Liver (tissue), 3 donors: ENCODE measurements around the gene AGTRAP.

Experiments
- GABPA ChIP-seq, 2 donors: IDR thresholded peaks in 1 of 2; conservative IDR thresholded peaks in 1 of 2; 2 replicates each; pipeline ENCODE4 v1.6.1; 2016; ENCODE audit warnings: antibody characterized with exemption in 2 of 2, mild to moderate bottlenecking in 1 of 2, moderate library complexity in 1 of 2
- HNF4A ChIP-seq, 2 donors: conservative IDR thresholded peaks; 2 replicates each; pipeline ENCODE4 v1.6.1; 2016; ENCODE audit warnings: antibody characterized with exemption in 2 of 2, mild to moderate bottlenecking in 2 of 2
- YY1 ChIP-seq: IDR thresholded peaks from 2 replicates; pipeline ENCODE4 v1.6.1; 2016; ENCODE audit warnings: antibody characterized with exemption, mild to moderate bottlenecking
- TF ChIP-seq, protein P1 (sequence below): fragments of 150-350 bp; IDR thresholded peaks from 2 replicates; pipeline ENCODE4 v1.5.1; 2017; ENCODE audit warnings: improper control_type of control experiment, low read depth, low read length; ENCODE audit not compliant: missing input control
- TF ChIP-seq, protein P2 (sequence below): IDR thresholded peaks from 2 replicates; pipeline ENCODE4 v1.6.1; 2016; ENCODE audit warnings: antibody characterized with exemption
- TF ChIP-seq, protein P3 (sequence below): IDR thresholded peaks from 2 replicates; pipeline ENCODE4 v1.6.1; 2016; ENCODE audit warnings: antibody characterized with exemption, mild to moderate bottlenecking
- TF ChIP-seq, protein P4 (sequence below): IDR thresholded peaks from 2 replicates; pipeline ENCODE4 v1.6.1; 2016; ENCODE audit warnings: antibody characterized with exemption
- donor health status: healthy.
- donor health status: healthy.

DNA sequence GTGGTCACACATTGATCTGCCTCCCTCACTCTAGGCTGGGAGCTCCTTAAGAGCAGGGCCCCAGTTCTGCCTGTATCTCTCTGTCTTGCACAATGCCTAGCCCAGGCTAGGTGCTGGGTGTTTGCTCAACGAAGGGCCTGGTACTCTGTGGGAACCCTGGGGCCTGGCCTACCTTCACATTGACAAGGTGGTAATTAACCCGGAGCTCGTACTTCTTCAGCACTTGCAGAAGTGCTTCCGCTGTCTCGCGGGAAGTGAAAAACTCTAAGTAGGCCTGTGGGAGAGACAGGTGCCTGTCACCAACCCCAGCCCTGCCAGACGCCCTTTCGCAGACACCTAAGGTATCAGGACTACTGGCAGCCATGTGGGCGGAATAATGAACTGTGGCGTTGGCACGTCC lies 56.2 kb downstream of the AGTRAP start:
- TF ChIP-seq, protein P1, sequence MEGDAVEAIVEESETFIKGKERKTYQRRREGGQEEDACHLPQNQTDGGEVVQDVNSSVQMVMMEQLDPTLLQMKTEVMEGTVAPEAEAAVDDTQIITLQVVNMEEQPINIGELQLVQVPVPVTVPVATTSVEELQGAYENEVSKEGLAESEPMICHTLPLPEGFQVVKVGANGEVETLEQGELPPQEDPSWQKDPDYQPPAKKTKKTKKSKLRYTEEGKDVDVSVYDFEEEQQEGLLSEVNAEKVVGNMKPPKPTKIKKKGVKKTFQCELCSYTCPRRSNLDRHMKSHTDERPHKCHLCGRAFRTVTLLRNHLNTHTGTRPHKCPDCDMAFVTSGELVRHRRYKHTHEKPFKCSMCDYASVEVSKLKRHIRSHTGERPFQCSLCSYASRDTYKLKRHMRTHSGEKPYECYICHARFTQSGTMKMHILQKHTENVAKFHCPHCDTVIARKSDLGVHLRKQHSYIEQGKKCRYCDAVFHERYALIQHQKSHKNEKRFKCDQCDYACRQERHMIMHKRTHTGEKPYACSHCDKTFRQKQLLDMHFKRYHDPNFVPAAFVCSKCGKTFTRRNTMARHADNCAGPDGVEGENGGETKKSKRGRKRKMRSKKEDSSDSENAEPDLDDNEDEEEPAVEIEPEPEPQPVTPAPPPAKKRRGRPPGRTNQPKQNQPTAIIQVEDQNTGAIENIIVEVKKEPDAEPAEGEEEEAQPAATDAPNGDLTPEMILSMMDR = no peak
- TF ChIP-seq, protein P2, sequence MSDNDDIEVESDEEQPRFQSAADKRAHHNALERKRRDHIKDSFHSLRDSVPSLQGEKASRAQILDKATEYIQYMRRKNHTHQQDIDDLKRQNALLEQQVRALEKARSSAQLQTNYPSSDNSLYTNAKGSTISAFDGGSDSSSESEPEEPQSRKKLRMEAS = no peak
- TF ChIP-seq, protein P3, sequence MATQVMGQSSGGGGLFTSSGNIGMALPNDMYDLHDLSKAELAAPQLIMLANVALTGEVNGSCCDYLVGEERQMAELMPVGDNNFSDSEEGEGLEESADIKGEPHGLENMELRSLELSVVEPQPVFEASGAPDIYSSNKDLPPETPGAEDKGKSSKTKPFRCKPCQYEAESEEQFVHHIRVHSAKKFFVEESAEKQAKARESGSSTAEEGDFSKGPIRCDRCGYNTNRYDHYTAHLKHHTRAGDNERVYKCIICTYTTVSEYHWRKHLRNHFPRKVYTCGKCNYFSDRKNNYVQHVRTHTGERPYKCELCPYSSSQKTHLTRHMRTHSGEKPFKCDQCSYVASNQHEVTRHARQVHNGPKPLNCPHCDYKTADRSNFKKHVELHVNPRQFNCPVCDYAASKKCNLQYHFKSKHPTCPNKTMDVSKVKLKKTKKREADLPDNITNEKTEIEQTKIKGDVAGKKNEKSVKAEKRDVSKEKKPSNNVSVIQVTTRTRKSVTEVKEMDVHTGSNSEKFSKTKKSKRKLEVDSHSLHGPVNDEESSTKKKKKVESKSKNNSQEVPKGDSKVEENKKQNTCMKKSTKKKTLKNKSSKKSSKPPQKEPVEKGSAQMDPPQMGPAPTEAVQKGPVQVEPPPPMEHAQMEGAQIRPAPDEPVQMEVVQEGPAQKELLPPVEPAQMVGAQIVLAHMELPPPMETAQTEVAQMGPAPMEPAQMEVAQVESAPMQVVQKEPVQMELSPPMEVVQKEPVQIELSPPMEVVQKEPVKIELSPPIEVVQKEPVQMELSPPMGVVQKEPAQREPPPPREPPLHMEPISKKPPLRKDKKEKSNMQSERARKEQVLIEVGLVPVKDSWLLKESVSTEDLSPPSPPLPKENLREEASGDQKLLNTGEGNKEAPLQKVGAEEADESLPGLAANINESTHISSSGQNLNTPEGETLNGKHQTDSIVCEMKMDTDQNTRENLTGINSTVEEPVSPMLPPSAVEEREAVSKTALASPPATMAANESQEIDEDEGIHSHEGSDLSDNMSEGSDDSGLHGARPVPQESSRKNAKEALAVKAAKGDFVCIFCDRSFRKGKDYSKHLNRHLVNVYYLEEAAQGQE = no peak
- TF ChIP-seq, protein P4, sequence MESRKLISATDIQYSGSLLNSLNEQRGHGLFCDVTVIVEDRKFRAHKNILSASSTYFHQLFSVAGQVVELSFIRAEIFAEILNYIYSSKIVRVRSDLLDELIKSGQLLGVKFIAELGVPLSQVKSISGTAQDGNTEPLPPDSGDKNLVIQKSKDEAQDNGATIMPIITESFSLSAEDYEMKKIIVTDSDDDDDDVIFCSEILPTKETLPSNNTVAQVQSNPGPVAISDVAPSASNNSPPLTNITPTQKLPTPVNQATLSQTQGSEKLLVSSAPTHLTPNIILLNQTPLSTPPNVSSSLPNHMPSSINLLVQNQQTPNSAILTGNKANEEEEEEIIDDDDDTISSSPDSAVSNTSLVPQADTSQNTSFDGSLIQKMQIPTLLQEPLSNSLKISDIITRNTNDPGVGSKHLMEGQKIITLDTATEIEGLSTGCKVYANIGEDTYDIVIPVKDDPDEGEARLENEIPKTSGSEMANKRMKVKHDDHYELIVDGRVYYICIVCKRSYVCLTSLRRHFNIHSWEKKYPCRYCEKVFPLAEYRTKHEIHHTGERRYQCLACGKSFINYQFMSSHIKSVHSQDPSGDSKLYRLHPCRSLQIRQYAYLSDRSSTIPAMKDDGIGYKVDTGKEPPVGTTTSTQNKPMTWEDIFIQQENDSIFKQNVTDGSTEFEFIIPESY = no peak
- no peak for TF ChIP-seq GABPA (IDR thresholded peaks at IDR 0.05 in 1 of 2, conservative IDR thresholded peaks at IDR 0.05 in 1 of 2)
- TF ChIP-seq YY1 = no peak
- TF ChIP-seq HNF4A (conservative IDR thresholded peaks at IDR 0.05) = no peak
